NK-92 treated with Interleukin-12 subunit alpha and Interleukin-12 subunit beta, amount 100 ng/mL, for 24 hours (cell line): ENCODE measurements around the gene LMF1.
"Not testable (repeated sequence)": the region's sequence is repeated elsewhere in the genome, so short reads cannot be mapped to it uniquely, and the experiment has no call there.

Source experiments
- DNase-seq: peaks from one replicate; lab custom pipeline; 2025; lab: John Stamatoyannopoulos, UW

LMF1 gene

DNA sequence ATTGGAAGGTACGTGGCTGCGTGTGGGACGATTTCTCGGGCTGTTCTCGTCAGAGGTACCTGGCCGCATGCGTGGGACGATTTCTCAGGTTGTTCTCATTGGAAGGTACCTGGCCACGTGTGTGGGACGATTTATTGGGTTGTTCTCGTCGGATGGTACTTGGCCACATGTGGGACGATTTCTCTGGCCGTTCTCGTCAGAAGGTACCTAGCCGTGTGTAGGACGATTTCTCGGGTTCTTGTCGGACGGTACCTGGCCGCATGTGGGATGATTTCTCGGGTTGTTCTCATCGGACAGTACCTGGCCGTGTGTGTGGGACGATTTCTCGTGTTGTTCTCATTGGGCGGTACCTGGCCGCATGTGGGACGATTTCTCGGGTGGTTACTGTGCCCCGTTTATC lies 120.1 kb downstream of the LMF1 start:
- DNase-seq = no peak

GRCh38 chr16:848510-849253 lies 122.1 kb downstream of the LMF1 start:
- DNase-seq = no peak

GRCh38 chr16:847681-848445 lies 122.9 kb downstream of the LMF1 start:
- DNase-seq = no peak

- no peak for DNase-seq
These were observed 123.6 kb downstream of the LMF1 start for GRCh38 chr16:847151-847550.

DNA sequence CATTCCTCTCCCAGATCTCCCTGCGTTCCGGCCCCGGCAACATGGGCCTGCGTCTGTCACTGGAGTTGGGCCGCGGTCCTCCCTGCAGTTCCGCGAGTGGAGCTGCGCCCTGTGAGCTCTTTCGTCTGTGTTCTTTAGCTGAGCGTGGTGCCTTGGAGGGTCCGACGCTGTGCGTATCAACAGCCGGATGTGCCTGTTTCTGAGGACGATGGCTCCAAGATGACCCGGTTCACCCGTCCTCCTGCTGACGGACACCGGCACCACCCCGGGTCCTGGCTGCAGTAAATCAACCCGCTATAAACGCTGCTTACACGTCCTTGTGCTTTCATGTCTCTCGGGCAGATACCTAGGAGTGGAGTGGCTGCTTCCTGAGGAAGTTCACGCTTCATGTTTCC lies 125.4 kb downstream of the LMF1 start:
- no peak for DNase-seq

DNA sequence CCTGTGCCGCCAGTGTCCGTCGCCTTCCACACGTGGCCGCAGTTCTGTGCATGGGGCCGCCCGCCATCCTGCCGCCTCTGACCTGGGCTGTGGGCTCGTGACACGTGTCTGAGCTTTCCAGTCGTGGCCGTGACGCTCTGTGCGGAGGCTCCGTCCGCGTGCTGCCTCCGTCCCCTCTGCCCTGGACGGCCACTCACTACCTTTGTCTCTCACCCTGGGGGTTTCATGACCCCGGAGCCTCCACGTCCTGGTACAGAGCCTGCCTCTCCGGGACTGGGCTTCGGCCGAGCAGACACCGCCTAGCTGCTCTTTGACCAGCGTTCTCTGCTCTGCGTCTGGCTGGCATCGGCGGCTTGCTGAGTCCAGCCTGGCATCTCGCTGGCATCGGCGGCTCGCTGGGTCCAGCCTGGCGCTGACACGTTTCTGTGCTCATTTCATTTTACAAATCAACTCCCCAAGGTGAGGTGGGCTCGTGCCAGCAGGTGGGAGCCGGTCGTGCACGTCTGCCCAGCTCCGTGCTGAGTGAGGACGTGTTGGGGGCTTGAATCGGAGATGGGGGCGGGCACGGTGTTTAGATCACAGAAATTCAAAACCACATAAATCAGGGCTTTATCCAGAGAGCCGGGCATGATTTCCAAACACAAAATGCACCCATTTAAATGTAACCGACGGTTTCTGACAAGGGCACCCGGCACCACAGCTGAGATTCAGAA lies 126.0 kb downstream of the LMF1 start:
- no peak for DNase-seq

DNA sequence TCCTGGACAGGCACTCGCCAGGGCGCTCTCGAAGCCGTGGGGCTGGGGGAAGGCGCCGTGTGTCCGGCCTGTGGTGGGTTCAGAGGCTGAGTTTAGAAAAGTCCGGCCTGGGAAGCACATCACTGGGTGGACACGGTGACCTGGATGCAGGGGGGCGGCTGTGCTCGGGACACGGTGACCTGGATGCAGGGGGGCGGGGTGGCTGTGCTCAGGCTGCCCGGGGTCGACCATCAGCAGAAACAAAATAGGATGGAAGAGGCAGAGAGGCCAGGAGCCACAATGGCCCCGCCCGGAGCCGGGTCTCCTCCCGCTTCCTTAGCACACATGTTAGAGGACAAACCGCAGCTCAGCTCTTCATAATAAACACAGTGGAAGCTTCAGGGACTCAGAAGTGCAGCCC lies 127.0 kb downstream of the LMF1 start:
- DNase-seq = no peak

DNA sequence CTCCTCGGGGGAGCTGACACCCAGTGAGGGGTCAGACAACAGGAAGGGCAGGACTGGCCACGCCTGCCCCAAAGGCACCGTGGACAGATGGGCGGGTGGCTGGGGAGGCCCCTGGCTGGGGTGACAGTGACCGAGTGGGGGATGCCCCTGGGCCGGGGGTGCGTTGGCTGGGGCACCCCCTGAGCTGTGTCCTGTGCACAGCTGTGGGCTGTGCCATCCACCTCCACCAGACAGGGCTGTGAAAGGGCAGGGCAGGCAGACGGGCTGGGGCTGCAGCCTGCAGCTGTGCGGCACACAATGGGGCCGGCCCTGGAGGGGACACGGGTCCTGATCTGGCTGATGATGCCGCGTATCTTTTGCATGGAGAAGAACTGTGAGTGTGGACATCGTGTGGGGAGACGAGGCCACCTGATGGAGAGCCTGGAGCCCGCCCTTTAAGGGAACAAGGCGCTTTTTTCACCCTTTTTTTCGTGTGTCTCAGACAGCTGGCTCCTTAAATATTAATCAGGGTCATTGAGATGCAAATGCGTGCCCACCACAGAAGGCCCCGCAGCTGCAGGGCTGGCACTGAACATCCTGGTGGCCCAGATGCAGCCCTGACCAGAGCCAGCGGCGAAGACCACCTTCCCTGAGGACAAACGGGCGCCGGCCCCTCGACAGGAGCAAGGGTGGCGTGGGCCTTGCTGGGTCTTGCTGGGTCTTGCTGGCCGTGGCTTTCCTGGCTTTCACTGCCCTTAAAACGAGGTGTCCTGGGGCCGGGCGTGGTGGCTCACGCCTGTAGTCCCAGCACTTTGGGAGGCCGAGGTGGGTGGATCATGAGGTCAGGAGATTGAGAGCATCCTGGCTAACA lies 127.8 kb downstream of the LMF1 start:
- no peak for DNase-seq

DNA sequence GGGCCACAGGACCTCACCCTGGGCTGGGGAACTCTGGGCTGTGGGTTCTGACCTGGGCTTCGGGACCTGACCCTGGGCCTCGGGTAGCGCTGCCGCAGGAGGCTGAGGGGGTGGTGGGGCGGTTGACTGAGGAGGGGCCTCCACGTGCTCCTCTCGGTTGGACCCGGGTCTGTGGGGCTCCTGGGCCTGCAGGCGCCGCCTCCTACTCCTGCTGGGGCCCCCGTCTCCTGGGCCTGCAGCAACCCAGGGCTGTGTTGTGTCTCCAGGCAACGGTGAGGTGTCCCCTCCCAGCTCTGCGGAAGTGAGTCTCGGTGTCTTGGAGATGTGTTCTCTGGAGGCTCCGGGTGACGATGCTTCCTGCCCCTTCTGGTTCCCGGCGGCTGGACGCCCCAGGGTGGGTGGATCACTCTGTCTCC lies 128.7 kb downstream of the LMF1 start:
- DNase-seq = no peak

DNA sequence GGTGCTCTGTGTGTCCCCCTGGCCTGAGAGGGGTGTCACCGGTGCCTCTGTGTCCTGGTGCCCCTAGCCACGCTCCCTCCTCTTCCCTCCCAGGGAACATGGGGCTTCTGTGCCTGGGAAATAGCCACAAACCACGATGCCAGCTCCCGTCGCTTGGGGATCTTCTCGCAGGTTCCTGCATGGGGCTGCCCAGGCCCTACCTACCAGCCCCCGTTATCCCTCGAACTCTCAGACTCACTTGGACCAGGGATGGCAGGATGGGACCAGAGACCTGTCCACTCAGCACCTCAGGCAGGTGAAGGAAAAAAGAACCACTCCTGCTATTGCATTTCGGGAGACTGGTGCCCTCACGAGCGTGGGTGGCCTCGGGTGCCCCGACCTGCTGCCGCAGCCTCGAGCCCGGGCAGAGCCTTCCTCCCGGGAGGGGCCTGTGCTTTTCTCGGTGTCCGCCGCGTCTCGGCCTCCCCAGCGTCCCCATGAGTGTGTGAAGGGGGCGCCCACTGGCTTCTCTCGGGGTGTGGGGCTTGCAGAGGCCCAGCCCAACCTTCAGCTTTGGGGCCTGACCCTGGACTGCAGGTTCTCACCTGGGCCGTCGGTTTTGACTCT lies 129.2 kb downstream of the LMF1 start:
- no peak for DNase-seq

- DNase-seq = no peak
These were observed 130.0 kb downstream of the LMF1 start for GRCh38 chr16:840561-841454.

DNA sequence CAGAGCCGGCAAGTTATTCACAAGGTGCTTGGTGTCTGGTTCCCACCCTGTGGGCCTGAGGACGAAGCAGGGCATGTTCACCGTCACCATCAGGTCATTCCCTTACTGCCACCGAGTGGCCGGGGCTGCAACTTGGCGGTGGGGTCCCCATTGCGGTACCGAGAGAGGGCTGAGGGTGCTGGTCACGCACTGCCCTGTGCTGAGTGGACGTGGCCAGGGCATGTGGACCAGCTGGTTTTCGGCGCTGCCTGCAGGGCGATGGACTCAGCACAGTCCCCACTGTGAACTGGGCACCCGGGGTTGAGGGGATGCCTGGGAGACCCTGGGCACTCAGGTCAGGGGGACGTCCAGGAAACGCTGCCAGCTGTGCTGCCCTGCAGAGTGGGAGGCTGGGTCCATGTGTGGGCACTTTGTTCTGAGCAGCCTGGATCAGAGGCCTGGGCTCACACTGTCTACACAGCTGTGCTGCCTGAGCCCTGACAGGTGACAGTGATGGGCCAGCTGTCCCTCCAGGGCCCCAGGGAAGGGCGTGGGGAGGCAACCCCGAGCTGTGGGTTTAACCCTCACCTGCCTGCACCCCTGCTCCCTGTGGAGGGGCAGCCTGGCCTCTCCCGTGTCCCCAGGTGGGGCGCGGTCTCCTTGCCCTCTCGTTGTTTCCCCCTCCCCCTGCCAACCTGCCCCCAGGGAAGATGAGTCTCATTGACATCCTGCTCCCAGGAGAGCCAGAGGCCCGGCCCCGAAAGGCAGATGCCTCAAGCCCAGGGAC lies 131.0 kb downstream of the LMF1 start:
- DNase-seq = no peak

- DNase-seq = no peak
These were observed 132.0 kb downstream of the LMF1 start for GRCh38 chr16:838741-839140.

- not testable (repeated sequence) for DNase-seq
These were observed 134.0 kb downstream of the LMF1 start for GRCh38 chr16:836822-837221.

GRCh38 chr16:836221-836620 lies 134.6 kb downstream of the LMF1 start:
- no peak for DNase-seq

DNA sequence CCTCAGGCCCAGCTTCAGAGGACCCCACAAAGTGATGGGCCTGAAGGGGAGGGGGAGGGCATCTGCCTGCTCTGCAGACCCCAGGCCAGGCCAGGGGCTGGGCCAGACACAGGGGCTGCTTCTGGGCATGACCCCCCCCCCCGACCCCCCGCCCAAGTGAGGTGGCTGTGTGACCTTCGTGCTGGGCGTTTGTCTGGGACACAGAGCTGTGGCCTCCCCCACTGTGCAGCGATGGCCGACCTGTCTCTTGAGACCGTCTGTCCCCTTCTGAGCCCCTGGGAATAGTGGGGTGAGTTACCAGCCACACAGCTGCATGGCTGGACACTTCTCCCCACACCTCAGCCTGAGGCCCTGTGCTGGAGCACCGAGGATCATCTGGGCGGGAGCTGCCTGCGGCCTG lies 135.4 kb downstream of the LMF1 start:
- no peak for DNase-seq

- no peak for DNase-seq
These were observed 137.4 kb downstream of the LMF1 start for GRCh38 chr16:833411-833810.

DNA sequence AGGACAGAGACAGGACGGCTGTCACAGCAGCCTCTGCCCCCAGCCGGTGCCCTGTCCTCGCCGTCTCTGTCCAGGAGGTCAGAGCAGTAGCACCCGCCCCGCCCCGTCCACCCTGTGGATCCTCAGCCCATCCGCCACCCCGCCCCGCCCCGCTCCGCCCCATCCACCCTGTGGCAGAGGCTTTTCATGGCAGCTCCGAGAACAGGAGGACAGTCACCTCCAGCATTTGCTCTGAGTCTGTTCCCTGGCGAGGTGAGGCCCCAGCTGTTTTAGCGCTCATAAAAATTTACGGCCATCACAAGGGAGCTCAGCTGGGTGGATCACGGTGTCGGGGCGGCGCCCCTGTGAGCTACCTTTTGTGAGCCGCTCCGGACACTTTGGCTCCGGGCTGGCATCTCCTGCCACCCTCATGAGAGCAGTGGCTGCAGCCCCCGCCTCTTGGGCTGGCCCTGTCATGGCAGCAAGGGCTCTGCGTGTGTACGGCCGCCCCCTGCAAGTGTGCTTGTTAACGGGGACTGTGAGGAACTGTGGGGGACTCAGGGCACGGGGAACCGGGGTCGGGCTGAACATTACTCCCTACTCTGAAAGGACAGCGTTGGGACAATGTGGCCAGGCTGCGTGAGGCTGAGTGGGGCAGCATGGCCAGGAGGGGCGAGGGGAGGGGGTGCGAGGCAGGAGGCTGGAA lies 138.0 kb downstream of the LMF1 start:
- no peak for DNase-seq
